Vagina (tissue), 2 donors: ENCODE measurements around the gene ABLIM2.

Source experiments
- POLR2A ChIP-seq, 2 donors: fragments of 450-650 bp; IDR thresholded peaks; one replicate each; pipeline ENCODE4 v1.6.1; 2017; ENCODE audit warnings: antibody characterized with exemption in 2 of 2, mild to moderate bottlenecking in 2 of 2, moderate library complexity in 2 of 2
- POLR2AphosphoS5 ChIP-seq, 2 donors: sonication (generic); formaldehyde crosslinking; IDR thresholded peaks; one replicate each; pipeline ENCODE4 v1.9.0; 2017; ENCODE audit warnings: antibody characterized with exemption in 2 of 2, mild to moderate bottlenecking in 2 of 2, low read depth in 1 of 2; ENCODE audit not compliant: insufficient read depth in 1 of 2
- TF ChIP-seq, protein P1 (sequence below), 3 experiments: fragments of 450-650 bp in 2 of 3; fragments of 200-600 bp in 1 of 3; sonication (generic) in 1 of 3; IDR thresholded peaks; one replicate each; pipeline ENCODE4 v1.5.1; 2017 to 2019; ENCODE audit warnings: antibody characterized with exemption in 3 of 3, mild to moderate bottlenecking in 2 of 3, moderate library complexity in 2 of 3

- TF ChIP-seq, protein P1, sequence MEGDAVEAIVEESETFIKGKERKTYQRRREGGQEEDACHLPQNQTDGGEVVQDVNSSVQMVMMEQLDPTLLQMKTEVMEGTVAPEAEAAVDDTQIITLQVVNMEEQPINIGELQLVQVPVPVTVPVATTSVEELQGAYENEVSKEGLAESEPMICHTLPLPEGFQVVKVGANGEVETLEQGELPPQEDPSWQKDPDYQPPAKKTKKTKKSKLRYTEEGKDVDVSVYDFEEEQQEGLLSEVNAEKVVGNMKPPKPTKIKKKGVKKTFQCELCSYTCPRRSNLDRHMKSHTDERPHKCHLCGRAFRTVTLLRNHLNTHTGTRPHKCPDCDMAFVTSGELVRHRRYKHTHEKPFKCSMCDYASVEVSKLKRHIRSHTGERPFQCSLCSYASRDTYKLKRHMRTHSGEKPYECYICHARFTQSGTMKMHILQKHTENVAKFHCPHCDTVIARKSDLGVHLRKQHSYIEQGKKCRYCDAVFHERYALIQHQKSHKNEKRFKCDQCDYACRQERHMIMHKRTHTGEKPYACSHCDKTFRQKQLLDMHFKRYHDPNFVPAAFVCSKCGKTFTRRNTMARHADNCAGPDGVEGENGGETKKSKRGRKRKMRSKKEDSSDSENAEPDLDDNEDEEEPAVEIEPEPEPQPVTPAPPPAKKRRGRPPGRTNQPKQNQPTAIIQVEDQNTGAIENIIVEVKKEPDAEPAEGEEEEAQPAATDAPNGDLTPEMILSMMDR (IDR thresholded peaks at IDR 0.05) = no peak
- TF ChIP-seq POLR2AphosphoS5 (IDR thresholded peaks at IDR 0.05; ENCODE audit: insufficient read depth in 1 of 2, low read depth in 1 of 2) (no peak), POLR2A (IDR thresholded peaks at IDR 0.05) (no peak)
Measured at GRCh38 chr4:8199594-8200301, 41.1 kb upstream of the ABLIM2 start.
